HG02970 (cell line): Measurements from ENCODE around the gene TNS1.

Experiments
- ATAC-seq: cut with Tn5 transposase; IDR thresholded peaks from one replicate; pipeline ENCODE4 v1.9.1; 2021; ENCODE audit warnings: mild to moderate bottlenecking, moderate library complexity, moderate number of reproducible peaks; ENCODE audit not compliant: unreplicated experiment, low FRiP score

TNS1 gene

GRCh38 chr2:217805668-217806481 is 196.9 kb downstream of the TNS1 start:
- no peak for ATAC-seq

- no peak for ATAC-seq
Observed at GRCh38 chr2:217804791-217805667, 197.8 kb downstream of the TNS1 start.

- ATAC-seq = no peak
Observed at GRCh38 chr2:217804338-217804737, 198.5 kb downstream of the TNS1 start.

- no peak for ATAC-seq
Observed at GRCh38 chr2:217803653-217803960, 199.2 kb downstream of the TNS1 start.

DNA sequence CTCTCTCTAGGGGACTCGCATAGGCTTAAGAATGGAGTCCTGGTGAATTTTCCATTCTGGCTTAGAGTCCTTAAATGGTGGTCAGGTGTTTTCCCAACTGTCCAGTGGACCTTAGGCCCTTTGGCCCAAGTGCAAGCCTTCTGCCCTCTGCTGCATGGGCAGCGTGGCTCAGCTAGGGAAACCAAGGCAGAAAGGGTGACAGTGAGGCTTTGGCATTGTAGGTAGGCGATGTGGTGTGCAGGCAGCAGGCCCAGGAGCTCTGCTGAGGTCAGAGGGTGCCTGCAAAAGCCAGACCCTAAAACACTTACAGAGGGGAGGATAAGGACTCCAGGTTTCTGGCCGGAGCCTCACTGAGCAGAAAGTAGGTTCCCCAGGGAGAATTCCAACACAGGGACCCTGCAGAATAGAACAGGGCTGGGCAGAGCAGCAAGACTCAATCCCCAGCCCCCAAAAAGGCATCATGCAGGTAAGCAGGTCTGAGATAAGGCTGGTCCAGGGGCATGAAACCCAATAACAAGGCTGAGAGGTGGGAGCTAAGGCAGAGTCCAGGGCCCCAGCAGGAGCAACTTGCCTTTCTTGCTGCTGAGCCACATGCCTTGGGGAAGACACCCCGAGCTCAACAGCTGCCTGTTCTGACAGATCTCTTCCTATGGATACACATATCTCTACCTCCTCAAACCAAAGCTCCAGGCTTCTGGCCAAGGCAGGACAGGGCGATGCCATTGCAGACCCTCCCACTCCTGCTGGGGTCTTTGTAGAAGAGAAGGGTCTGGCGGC is 199.7 kb downstream of the TNS1 start:
- no peak for ATAC-seq

- no peak for ATAC-seq
Observed at GRCh38 chr2:217802266-217802665, 200.5 kb downstream of the TNS1 start.

- ATAC-seq = no peak
Observed at GRCh38 chr2:217801711-217802110, 201.1 kb downstream of the TNS1 start.

DNA sequence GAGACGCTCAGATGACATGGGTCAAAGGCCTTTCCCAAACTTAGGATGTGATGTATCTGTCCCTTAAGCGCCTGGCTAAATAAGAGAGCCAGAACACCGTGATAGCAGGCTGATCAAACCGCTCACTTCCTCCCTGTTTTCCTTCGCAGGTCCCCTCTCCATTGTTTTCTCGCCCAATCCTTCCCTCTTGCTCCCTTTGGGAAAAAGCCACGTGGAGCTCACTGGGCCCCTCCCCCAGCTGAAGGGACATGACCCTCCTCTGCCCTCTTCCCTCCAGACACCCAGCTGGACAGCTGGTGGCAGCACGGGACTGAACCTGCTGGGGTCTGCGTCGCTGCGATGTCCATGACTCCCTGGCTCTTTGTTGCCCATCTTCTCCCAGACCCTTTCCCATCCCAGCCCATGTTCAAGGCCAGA is 201.7 kb downstream of the TNS1 start:
- ATAC-seq = no peak

- ATAC-seq = no peak
Observed at GRCh38 chr2:217800433-217801114, 202.2 kb downstream of the TNS1 start.

DNA sequence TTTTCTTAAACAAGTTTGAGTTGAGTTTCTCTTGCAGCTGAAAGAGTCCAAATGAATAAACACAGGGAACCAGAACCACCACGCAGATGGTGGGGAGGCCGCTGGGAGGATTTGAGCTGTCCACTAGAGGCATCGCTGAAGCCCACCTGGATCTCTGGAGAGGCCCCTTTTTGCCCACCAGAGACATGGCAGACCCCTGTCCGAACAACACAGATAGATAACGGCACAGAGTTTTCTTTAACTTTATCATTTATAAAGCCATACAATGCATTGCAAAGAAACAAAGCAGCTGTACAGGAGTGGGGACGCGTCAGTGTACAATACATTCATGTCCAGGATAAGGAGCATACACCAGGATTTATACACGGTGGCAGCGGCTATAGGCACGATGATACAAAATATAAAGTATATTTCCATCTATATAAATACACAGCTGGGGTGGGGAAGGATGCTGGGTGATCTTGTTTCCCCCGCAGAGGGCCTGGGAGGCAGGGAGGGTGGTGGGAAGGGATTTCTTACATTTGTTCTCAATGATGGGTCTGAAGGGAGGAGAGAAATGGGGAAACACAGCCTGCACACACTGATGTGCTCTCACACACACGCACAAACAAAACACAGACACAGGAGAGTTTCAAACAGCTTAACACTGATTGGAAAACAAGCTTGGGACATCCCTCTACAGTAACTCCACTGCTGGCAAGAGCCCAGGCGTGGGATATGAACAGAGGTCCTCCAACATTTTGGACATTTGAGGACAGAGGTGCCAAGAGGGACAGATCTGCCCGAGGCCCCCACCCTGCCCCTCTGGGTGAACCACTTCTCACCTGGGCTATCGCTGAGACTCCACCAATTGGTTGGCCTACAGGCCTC is 203.0 kb downstream of the TNS1 start:
- no peak for ATAC-seq

GRCh38 chr2:217798743-217799562 is 203.8 kb downstream of the TNS1 start:
- ATAC-seq = no peak

DNA sequence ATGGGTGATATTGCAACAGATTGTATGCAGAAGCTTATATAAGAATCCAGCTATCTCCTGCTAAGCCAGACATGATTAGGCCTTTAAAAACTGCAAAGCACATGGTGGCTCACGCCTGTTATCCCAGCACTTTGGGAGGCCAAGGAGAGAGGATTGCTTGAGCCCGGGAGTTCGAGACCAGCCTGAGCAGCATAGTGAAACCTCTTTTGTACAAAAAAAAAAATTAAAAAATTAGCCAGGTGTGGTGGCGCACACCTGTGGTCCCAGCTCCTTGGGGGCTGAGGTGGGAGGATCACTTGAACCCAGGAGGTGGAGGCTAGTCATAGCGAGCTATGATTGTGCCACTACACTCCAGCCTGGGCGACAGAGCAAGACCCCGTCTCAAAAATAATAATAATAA is 204.6 kb downstream of the TNS1 start:
- ATAC-seq = no peak

DNA sequence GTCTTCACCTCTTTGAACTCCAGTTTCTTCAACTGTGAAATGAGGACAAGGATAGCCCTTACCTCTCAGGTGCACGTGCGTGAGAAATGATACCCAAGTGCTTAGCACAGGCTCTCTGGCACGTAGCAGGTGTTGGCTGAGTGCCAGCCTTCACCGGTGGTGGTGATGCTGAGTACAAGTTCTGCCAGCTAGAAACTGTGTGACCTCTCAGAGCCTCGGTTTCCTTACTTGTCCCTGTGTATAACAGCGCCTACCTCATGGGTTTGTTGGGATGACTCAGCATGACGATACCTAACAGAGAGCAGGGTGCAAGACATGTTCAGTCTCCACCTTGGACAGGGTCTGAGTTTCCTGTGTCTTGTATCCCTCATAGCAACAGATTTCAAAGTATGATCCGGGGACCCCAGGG is 205.1 kb downstream of the TNS1 start:
- ATAC-seq = no peak

GRCh38 chr2:217797165-217797564 is 205.6 kb downstream of the TNS1 start:
- ATAC-seq = no peak

DNA sequence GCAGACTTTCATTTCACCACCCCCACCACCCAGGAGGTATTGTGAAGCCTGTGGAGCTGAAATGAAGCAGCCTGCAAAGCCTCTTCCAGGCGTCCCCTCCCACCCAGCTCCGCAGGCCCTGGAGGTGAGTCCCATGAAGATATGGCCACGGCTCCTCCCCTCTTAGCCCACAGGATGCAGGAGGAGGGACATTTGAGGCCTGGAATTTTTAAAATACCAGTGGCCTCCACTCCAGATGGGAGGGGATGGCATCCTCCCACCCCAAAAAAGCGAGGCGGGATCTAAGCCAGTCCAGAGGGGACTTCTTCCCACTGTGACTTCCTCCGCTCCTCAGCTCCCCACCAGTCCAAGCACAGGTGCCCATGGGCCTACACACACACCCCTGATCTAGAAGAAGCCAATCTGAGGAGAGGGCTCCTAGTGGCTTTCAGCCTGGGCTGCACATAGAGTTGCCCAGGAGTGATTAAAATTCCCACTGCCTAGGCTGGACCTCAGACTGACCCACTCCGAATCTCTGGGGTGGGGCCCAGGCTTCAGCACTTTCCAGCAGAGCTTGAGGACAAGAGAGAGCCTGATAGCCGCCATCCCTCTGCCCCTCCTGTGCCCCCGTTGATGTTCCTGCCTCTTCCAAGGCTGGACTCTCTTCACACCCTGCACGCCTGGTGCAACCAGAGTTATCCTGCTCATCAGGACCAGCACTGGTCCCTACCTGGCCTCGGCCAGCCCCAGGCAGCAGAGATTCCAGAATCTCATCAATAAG is 206.9 kb downstream of the TNS1 start:
- ATAC-seq = no peak

DNA sequence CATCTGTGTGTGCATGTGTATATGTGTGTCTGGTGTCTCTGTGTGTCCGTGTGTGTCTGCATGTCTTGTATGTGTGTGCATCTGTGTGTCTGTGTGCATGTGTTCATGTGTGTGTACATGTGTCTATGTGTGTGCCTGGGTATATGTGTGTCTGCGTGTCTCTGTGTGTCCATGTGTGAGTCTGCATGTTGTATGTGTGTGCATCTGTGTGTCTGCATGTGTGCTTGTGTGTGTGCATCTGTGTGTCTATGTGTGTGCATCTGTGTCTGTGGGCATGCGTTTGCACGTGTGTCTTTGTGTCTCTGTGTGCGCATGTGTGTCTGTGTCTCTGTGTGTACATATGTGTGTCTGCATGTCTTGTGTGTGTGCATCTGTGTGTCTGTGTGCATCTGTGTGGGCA is 207.7 kb downstream of the TNS1 start:
- no peak for ATAC-seq

DNA sequence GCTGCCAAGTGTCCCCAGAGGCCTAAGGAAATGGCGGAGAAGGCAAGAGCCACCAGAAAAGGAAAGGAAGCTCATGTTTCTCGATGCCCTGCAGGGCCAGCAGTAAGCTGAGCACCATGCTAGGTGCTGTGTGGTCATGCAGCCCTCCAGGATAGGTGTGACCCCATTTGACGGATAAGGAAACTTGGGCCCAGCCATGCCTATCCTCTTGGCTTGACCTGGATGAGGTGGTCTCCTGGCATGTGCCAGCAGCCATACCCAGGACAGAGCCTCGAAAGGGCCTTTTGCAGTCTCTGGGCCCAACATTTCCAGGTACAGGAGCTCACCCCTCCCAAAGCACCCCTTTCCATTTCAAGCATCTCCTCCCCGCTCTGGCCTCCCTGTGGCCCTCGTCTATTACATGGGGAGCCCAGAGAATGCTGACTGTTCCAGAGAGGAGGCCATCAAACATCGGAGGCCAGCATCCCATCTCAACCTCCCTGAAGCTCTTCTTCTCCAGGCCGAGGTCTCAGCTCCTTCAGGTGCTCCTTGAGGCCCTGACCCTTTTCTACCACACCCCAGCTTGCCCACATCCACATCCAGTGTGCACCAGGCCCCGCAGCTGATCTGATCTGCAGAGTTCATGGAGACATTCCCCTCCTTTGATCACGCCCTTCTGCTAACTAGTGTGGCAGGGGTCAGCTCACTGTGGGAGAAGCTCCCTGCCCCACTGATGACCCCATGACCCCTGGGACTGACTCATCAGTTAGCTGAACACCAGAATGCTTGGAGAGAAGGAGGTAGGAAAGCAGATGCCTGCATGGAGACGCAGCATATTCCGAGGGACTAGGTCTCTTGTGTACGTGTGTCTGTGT is 208.4 kb downstream of the TNS1 start:
- no peak for ATAC-seq
